Endothelial cell of umbilical vein (primary cell): ENCODE data around the gene HRH2. TPM values are rescaled to one million over a fixed set of nuclear protein-coding genes. Genes with fewer than 3 reads are reported as not detected.

Experiments
- BruUV-seq: library from RNA; stranded (reverse); fragments of 400-500 nt; replicated peaks from 2 replicates; lab custom pipeline; 2021; lab: Mats Ljungman, UMichigan
- CTCF ChIA-PET: fragments of 300-600, 350-600 bp; sonication (Branson Sonifier 250); formaldehyde crosslinking; loops from one replicate; lab custom pipeline; 2021; ENCODE audit warnings: antibody characterized with exemption, inconsistent platforms; lab: Charles Lee
- POLR2A ChIA-PET: fragments of 300-600, 350-600 bp; sonication (Branson Sonifier 250); formaldehyde crosslinking; loops from one replicate; lab custom pipeline; 2021; ENCODE audit warnings: antibody characterized with exemption, inconsistent platforms; lab: Charles Lee
- DNase-seq: peaks from one replicate; pipeline ENCODE4 v3.0.0-alpha.2; 2011; ENCODE audit warnings: low read depth, low spot score
- FAIRE-seq: peaks from 2 replicates; lab custom pipeline; 2011; peaks lifted over from hg19 to GRCh38; lab: Jason Lieb, UNC
- H2AFZ ChIP-seq: 2 replicates; pipeline ENCODE4 v1.6.0; 2012; ENCODE audit warnings: low read depth, low read length, control low read depth, inconsistent platforms
- H3K27ac ChIP-seq: 2 replicates; pipeline ENCODE4 v1.5.1; 2011; ENCODE audit warnings: low read depth, mild to moderate bottlenecking, control low read depth, low read length, moderate library complexity; ENCODE audit not compliant: insufficient read depth
- H3K27me3 ChIP-seq, 2 experiments: 2 replicates each; pipeline versions ENCODE4 v1.6.0 to v1.6.1; 2011; ENCODE audit warnings: low read length in 2 of 2, mixed read lengths in 1 of 2; ENCODE audit not compliant: control insufficient read depth in 2 of 2, insufficient read depth in 2 of 2
- H3K36me3 ChIP-seq, 2 experiments: 2 replicates in 1 of 2; 3 replicates in 1 of 2; pipeline ENCODE4 v1.5.1; 2011; ENCODE audit warnings: low read length in 2 of 2, mild to moderate bottlenecking in 1 of 2, moderate library complexity in 1 of 2; ENCODE audit not compliant: control insufficient read depth in 2 of 2, insufficient read depth in 2 of 2; ENCODE audit errors: extremely low read depth in 1 of 2
- H3K4me1 ChIP-seq: 3 replicates; pipeline ENCODE4 v1.5.1; 2011; ENCODE audit warnings: mild to moderate bottlenecking, low read length; ENCODE audit not compliant: control insufficient read depth, insufficient read depth; ENCODE audit errors: extremely low read depth
- H3K4me2 ChIP-seq: 2 replicates; pipeline ENCODE4 v1.6.1; 2011; ENCODE audit warnings: low read length, control low read depth, mixed read lengths; ENCODE audit not compliant: insufficient read depth
- H3K4me3 ChIP-seq, 3 experiments: fragments of 200-600 bp in 1 of 3; sonication (generic), shearing (Covaris generic) in 1 of 3; replicated peaks in 1 of 3; 2 replicates each; pipeline ENCODE4 v1.5.1; 2011 to 2016; ENCODE audit warnings: control low read depth in 3 of 3, low read length in 3 of 3, mild to moderate bottlenecking in 2 of 3, inconsistent platforms in 1 of 3, low read depth in 1 of 3, moderate library complexity in 1 of 3; ENCODE audit not compliant: insufficient read depth in 1 of 3
- H3K79me2 ChIP-seq: 2 replicates; pipeline ENCODE4 v1.6.0; 2012; ENCODE audit warnings: low read length, inconsistent platforms; ENCODE audit not compliant: control insufficient read depth, insufficient read depth
- H3K9ac ChIP-seq: replicated peaks from 2 replicates; pipeline ENCODE3; 2011; ENCODE audit warnings: low read length, control low read depth; ENCODE audit not compliant: insufficient read depth; ENCODE audit errors: extremely low read depth
- H3K9me1 ChIP-seq: replicated peaks from 3 replicates; pipeline ENCODE4 v1.6.0; 2011; ENCODE audit warnings: mild to moderate bottlenecking, low read length; ENCODE audit not compliant: control insufficient read depth, insufficient read depth; ENCODE audit errors: extremely low read depth
- H3K9me3 ChIP-seq: replicated peaks from 2 replicates; pipeline ENCODE4 v1.5.1; 2012; ENCODE audit warnings: low read length, inconsistent platforms; ENCODE audit not compliant: control insufficient read depth, insufficient read depth
- H4K20me1 ChIP-seq: replicated peaks from 2 replicates; pipeline ENCODE3; 2011; ENCODE audit warnings: mild to moderate bottlenecking, low read length; ENCODE audit not compliant: control insufficient read depth, insufficient read depth; ENCODE audit errors: extremely low read depth
- CTCF ChIP-seq, 2 donors: IDR thresholded peaks; 1 replicate in 1 of 2; 2 replicates in 1 of 2; pipeline ENCODE4 v1.5.1; 2011; ENCODE audit warnings: low read length in 2 of 2, mild to moderate bottlenecking in 2 of 2, moderate library complexity in 2 of 2, control low read depth in 1 of 2, inconsistent platforms in 1 of 2, low read depth in 1 of 2; ENCODE audit not compliant: insufficient read depth in 1 of 2; ENCODE audit errors: extremely low read depth in 1 of 2
- EZH2 ChIP-seq: IDR thresholded peaks from 2 replicates; pipeline ENCODE4 v1.6.1; 2012; ENCODE audit warnings: borderline replicate concordance, low read depth, mild to moderate bottlenecking, moderate library complexity, low read length, inconsistent platforms; ENCODE audit not compliant: severe bottlenecking
- FOS ChIP-seq: IDR thresholded peaks from 2 replicates; pipeline ENCODE4 v1.6.1; 2011; ENCODE audit warnings: mild to moderate bottlenecking, low read length, moderate library complexity, borderline replicate concordance; ENCODE audit not compliant: insufficient read depth
- GATA2 ChIP-seq: IDR thresholded peaks from 2 replicates; pipeline ENCODE4 v1.7.0; 2011; ENCODE audit warnings: low read depth, mild to moderate bottlenecking, moderate library complexity, mixed read lengths, low read length; ENCODE audit not compliant: insufficient read length, insufficient read depth
- JUN ChIP-seq: IDR thresholded peaks from 2 replicates; pipeline ENCODE4 v1.6.1; 2011; ENCODE audit warnings: borderline replicate concordance, low read depth; ENCODE audit not compliant: insufficient read length, insufficient read depth
- MAX ChIP-seq: IDR thresholded peaks from 2 replicates; pipeline ENCODE4 v1.6.1; 2011; ENCODE audit not compliant: insufficient read depth, insufficient read length
- MYC ChIP-seq: IDR thresholded peaks from one replicate; pipeline ENCODE4 v1.6.1; 2011; ENCODE audit warnings: mild to moderate bottlenecking, low read depth, low read length
- POLR2A ChIP-seq: IDR thresholded peaks from 2 replicates; pipeline ENCODE4 v1.6.1; 2012; ENCODE audit warnings: low read depth, mild to moderate bottlenecking, control low read depth, low read length
- POLR2AphosphoS5 ChIP-seq: IDR thresholded peaks from 2 replicates; pipeline ENCODE4 v1.6.1; 2012; ENCODE audit warnings: low read depth, mild to moderate bottlenecking, control low read depth, low read length, moderate library complexity; ENCODE audit not compliant: insufficient read depth
- dilution Hi-C: fragments of 300-500 bp; cut with MboI; formaldehyde crosslinking; loops from one replicate; pipeline ENCODE4 v1.15.0; 2019; ENCODE audit warnings: low sequenced_read_pairs; ENCODE audit not compliant: extremely low pct_ligation_motif_present
- intact Hi-C: fragments of 100-400 bp; cut with micrococcal nuclease; formaldehyde crosslinking; loops from one replicate; pipeline ENCODE4 v1.10.0; 2022
- polyA plus RNA-seq, 4 experiments: library from polyadenylated mRNA; depleted of rRNA in 3 of 4; stranded (reverse) in 3 of 4; unstranded in 1 of 4; fragments of >200 nt; gene quantifications; 2 replicates each; pipeline versions ENCODE4 v1.2.1 to v1.2.3, GENCODE V29; 2011 to 2012; ENCODE audit warnings: missing spikeins in 1 of 4
- total RNA-seq: library from RNA; stranded (reverse); gene quantifications from 2 replicates; pipeline ENCODE4 v1.2.3, GENCODE V29; 2021

Gene HRH2
- total and polyA plus RNA-seq, 2 donors (not counting 3 experiments of a cell fraction or from before 2014, with no cell fraction given): not detected

- H3K36me3 ChIP-seq: no peaks in the 10 kb centered on the region
- ChIA-PET POLR2A (no interaction called here), CTCF (no interaction called here)
- H3K9ac ChIP-seq: no peak overlapping the region
- H3K4me1 ChIP-seq: no peaks in the 10 kb centered on the region
- no peak for TF ChIP-seq MAX
- no peak for TF ChIP-seq POLR2AphosphoS5
- no peak for TF ChIP-seq MYC
- no peak for TF ChIP-seq FOS
- TF ChIP-seq EZH2: no peak
- TF ChIP-seq JUN: no peak
- TF ChIP-seq GATA2: no peak
- no peak for TF ChIP-seq POLR2A
- TF ChIP-seq CTCF (IDR thresholded peaks at IDR 0.05; ENCODE audit: extremely low read depth in 1 of 2, insufficient read depth in 1 of 2, low read depth in 1 of 2, low read length in 2 of 2): no peak
- H2AFZ ChIP-seq: no peak overlapping the region
- no peaks in the 10 kb centered on the region for H4K20me1 ChIP-seq
- BruUV-seq: no TSS peak
- intact Hi-C loops: no loop called here
- no peak overlapping the region for H3K27ac ChIP-seq
- no peak overlapping the region for H3K4me3 ChIP-seq
- H3K9me1 ChIP-seq: no peaks in the 10 kb centered on the region
- DNase-seq (no peak), FAIRE-seq (no peak)
- H3K4me2 ChIP-seq: no peak overlapping the region
- dilution Hi-C loops: no loop called here
- no peaks in the 10 kb centered on the region for H3K79me2 ChIP-seq
- no peaks in the 10 kb centered on the region for H3K27me3 ChIP-seq
- H3K9me3 ChIP-seq: no peaks in the 10 kb centered on the region
Observed at GRCh38 chr5:175638305-175638704, 19.6 kb upstream of the HRH2 start.
